ENCODE data around the gene BACH2. TPM values are rescaled to one million over a fixed set of nuclear protein-coding genes. Genes with fewer than 3 reads are reported as not detected.

The BACH2 gene
- polyA plus RNA-seq, 1 of the 3 experiments (the other 2 are of a cell fraction) = 0.46 TPM

DNA sequence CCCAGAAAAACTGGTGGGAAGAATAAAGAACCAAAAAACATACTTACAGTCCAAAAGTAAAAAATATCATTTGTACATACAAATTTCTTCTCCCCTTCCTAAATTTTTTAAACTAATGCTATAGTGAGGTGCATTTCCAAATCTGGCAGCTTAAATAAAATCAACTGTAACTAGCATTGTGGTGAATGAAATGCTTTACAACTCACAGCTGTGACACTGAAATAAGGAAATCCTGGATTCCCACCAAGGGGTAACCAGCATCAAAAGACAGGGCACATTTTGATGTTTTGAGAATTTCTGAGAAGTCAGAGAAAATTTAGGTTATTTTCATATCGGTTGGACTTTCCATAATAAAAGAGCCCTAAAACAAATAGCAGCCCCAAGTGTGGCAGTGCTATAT is 27.3 kb downstream of the BACH2 start:
- 100% methylated on average over 1 of the region's 1 CpG for WGBS (ENCODE audit: low lambda C conversion rate)
- H3K4me3 ChIP-seq (ENCODE audit: low read depth in 2 of 2, low read length in 1 of 2) = no peak overlapping the region
- DNase-seq = no peak
- H3K9me3 ChIP-seq = no peaks in the 10 kb centered on the region
- ChIA-PET CTCF (interaction anchor here (0.7 kb wide), 1 partner anchor 12 kb away, joined by 3 read pairs; no protein-coding TSS in a partner anchor), POLR2A (no interaction called here)
- no peaks in the 10 kb centered on the region; a peak in 1 of 4 replicates for H3K4me1 ChIP-seq (ENCODE audit: control insufficient read depth in 1 of 2, insufficient read depth in 2 of 2, low read depth in 1 of 2, low read length in 1 of 2)
- no peak overlapping the region for H2AFZ ChIP-seq (ENCODE audit: low read depth)
- no peaks in the 10 kb centered on the region for H3K9me2 ChIP-seq
- H3F3A ChIP-seq (replicated peaks; ENCODE audit: insufficient read depth) = no peaks in the 10 kb centered on the region
- H3K4me2 ChIP-seq = no peak overlapping the region
- H3K9ac ChIP-seq = no peak overlapping the region
- H3K27me3 ChIP-seq (ENCODE audit: insufficient read depth) = no peaks in the 10 kb centered on the region; the same call in 1 of the 2 replicates
- no peaks in the 10 kb centered on the region for H3K36me3 ChIP-seq (replicated peaks in 1 of 2; ENCODE audit: control insufficient read depth in 1 of 2, insufficient read depth in 2 of 2, low read length in 1 of 2)
- H3K27ac ChIP-seq (ENCODE audit: low read depth in 2 of 2, low read length in 1 of 2) = no peak overlapping the region
- no peak for TF ChIP-seq RAD21 (IDR thresholded peaks at IDR 0.05; ENCODE audit: low read length)
- TF ChIP-seq FOSL2 (IDR thresholded peaks at IDR 0.05; ENCODE audit: borderline replicate concordance, low read depth) = no peak
- TF ChIP-seq POLR2AphosphoS5 (IDR thresholded peaks at IDR 0.05; ENCODE audit: low read depth, low read length) = no peak
- TF ChIP-seq NFIC (IDR thresholded peaks at IDR 0.05; ENCODE audit: borderline replicate concordance) = no peak
- TF ChIP-seq, protein P1, sequence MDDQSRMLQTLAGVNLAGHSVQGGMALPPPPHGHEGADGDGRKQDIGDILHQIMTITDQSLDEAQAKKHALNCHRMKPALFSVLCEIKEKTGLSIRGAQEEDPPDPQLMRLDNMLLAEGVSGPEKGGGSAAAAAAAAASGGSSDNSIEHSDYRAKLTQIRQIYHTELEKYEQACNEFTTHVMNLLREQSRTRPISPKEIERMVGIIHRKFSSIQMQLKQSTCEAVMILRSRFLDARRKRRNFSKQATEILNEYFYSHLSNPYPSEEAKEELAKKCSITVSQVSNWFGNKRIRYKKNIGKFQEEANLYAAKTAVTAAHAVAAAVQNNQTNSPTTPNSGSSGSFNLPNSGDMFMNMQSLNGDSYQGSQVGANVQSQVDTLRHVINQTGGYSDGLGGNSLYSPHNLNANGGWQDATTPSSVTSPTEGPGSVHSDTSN (IDR thresholded peaks at IDR 0.05) = no peak
- TF ChIP-seq EZH2phosphoT487 (IDR thresholded peaks at IDR 0.05; ENCODE audit: borderline replicate concordance, low read depth) = no peak
- no peak for TF ChIP-seq GABPA (IDR thresholded peaks at IDR 0.05; ENCODE audit: low read depth)
- no peak for TF ChIP-seq FOXM1 (IDR thresholded peaks at IDR 0.05; ENCODE audit: low read depth)
- TF ChIP-seq YY1 (IDR thresholded peaks at IDR 0.05; ENCODE audit: low read depth) = no peak
- no peak for TF ChIP-seq TEAD4 (IDR thresholded peaks at IDR 0.05; ENCODE audit: borderline replicate concordance, insufficient read depth)
- TF ChIP-seq, protein P2, sequence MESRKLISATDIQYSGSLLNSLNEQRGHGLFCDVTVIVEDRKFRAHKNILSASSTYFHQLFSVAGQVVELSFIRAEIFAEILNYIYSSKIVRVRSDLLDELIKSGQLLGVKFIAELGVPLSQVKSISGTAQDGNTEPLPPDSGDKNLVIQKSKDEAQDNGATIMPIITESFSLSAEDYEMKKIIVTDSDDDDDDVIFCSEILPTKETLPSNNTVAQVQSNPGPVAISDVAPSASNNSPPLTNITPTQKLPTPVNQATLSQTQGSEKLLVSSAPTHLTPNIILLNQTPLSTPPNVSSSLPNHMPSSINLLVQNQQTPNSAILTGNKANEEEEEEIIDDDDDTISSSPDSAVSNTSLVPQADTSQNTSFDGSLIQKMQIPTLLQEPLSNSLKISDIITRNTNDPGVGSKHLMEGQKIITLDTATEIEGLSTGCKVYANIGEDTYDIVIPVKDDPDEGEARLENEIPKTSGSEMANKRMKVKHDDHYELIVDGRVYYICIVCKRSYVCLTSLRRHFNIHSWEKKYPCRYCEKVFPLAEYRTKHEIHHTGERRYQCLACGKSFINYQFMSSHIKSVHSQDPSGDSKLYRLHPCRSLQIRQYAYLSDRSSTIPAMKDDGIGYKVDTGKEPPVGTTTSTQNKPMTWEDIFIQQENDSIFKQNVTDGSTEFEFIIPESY (IDR thresholded peaks at IDR 0.05; ENCODE audit: borderline replicate concordance, low read depth) = no peak
- no peaks in the 10 kb centered on the region for H4K20me1 ChIP-seq (ENCODE audit: insufficient read depth)
- H3K79me2 ChIP-seq (ENCODE audit: insufficient read depth) = no peaks in the 10 kb centered on the region

DNA sequence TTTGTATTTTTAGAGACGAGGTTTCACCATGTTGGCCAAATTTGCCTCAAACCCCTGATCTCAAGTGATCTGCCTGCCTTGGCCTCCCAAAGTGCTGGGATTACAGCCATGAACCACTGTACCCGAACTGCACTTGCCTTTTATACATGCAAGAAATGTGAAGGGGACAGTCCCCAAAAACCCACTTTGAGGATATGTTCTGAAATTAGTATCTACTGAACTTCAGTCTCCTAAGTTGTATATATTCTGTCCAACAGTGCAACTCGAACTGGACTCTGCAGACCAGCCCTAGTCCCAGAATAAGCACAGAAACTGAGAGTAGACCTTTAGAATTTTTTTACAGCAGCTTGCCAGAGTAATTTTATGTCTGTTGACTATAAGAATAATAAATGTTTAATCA is 28.5 kb downstream of the BACH2 start:
- WGBS (ENCODE audit: low lambda C conversion rate) = 66% methylated on average over 3 of the region's 3 CpGs
- H4K20me1 ChIP-seq (ENCODE audit: insufficient read depth) = no peaks in the 10 kb centered on the region
- no peaks in the 10 kb centered on the region for H3K9me2 ChIP-seq
- H3F3A ChIP-seq (replicated peaks; ENCODE audit: insufficient read depth) = no peaks in the 10 kb centered on the region
- H3K79me2 ChIP-seq (ENCODE audit: insufficient read depth) = no peaks in the 10 kb centered on the region
- CTCF ChIA-PET = interaction anchor here (1.1 kb wide), 1 partner anchor 71 kb away, joined by 3 read pairs; no protein-coding TSS in a partner anchor
- no peaks in the 10 kb centered on the region; the same call in 1 of the 2 replicates for H3K27me3 ChIP-seq (ENCODE audit: insufficient read depth)
- no peaks in the 10 kb centered on the region for H3K4me1 ChIP-seq (ENCODE audit: control insufficient read depth in 1 of 2, insufficient read depth in 2 of 2, low read depth in 1 of 2, low read length in 1 of 2)
- DNase-seq = no peak
- H3K4me2 ChIP-seq = no peak overlapping the region
- POLR2A ChIA-PET = no interaction called here
- H2AFZ ChIP-seq (ENCODE audit: low read depth) = no peak overlapping the region
- no peak overlapping the region for H3K4me3 ChIP-seq (ENCODE audit: low read depth in 2 of 2, low read length in 1 of 2)
- no peak overlapping the region for H3K9ac ChIP-seq
- H3K36me3 ChIP-seq (replicated peaks in 1 of 2; ENCODE audit: control insufficient read depth in 1 of 2, insufficient read depth in 2 of 2, low read length in 1 of 2) = no peaks in the 10 kb centered on the region
- no peak overlapping the region for H3K27ac ChIP-seq (ENCODE audit: low read depth in 2 of 2, low read length in 1 of 2)
- no peaks in the 10 kb centered on the region for H3K9me3 ChIP-seq
- TF ChIP-seq, protein P3, sequence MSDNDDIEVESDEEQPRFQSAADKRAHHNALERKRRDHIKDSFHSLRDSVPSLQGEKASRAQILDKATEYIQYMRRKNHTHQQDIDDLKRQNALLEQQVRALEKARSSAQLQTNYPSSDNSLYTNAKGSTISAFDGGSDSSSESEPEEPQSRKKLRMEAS (IDR thresholded peaks at IDR 0.05; ENCODE audit: low read depth) = no peak
- TF ChIP-seq, protein P4, sequence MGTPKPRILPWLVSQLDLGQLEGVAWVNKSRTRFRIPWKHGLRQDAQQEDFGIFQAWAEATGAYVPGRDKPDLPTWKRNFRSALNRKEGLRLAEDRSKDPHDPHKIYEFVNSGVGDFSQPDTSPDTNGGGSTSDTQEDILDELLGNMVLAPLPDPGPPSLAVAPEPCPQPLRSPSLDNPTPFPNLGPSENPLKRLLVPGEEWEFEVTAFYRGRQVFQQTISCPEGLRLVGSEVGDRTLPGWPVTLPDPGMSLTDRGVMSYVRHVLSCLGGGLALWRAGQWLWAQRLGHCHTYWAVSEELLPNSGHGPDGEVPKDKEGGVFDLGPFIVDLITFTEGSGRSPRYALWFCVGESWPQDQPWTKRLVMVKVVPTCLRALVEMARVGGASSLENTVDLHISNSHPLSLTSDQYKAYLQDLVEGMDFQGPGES (IDR thresholded peaks at IDR 0.05; ENCODE audit: low read depth, low read length) = no peak
- TF ChIP-seq MEF2A (IDR thresholded peaks at IDR 0.05; ENCODE audit: borderline replicate concordance, low read depth) (no peak), JUND (IDR thresholded peaks at IDR 0.05) (no peak), ELF1 (IDR thresholded peaks at IDR 0.05) (no peak), SMC3 (IDR thresholded peaks at IDR 0.05; ENCODE audit: low read depth, low read length) (no peak), EZH2phosphoT487 (IDR thresholded peaks at IDR 0.05; ENCODE audit: borderline replicate concordance, low read depth) (no peak), RAD21 (IDR thresholded peaks at IDR 0.05; ENCODE audit: low read length) (no peak), NRF1 (IDR thresholded peaks at IDR 0.05; ENCODE audit: low read depth, low read length) (no peak)
- TF ChIP-seq, protein P5, sequence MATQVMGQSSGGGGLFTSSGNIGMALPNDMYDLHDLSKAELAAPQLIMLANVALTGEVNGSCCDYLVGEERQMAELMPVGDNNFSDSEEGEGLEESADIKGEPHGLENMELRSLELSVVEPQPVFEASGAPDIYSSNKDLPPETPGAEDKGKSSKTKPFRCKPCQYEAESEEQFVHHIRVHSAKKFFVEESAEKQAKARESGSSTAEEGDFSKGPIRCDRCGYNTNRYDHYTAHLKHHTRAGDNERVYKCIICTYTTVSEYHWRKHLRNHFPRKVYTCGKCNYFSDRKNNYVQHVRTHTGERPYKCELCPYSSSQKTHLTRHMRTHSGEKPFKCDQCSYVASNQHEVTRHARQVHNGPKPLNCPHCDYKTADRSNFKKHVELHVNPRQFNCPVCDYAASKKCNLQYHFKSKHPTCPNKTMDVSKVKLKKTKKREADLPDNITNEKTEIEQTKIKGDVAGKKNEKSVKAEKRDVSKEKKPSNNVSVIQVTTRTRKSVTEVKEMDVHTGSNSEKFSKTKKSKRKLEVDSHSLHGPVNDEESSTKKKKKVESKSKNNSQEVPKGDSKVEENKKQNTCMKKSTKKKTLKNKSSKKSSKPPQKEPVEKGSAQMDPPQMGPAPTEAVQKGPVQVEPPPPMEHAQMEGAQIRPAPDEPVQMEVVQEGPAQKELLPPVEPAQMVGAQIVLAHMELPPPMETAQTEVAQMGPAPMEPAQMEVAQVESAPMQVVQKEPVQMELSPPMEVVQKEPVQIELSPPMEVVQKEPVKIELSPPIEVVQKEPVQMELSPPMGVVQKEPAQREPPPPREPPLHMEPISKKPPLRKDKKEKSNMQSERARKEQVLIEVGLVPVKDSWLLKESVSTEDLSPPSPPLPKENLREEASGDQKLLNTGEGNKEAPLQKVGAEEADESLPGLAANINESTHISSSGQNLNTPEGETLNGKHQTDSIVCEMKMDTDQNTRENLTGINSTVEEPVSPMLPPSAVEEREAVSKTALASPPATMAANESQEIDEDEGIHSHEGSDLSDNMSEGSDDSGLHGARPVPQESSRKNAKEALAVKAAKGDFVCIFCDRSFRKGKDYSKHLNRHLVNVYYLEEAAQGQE (IDR thresholded peaks at IDR 0.05; ENCODE audit: low read depth, low read length) = no peak

Measured in SK-N-SH (cell line).